NOMO-1 treated with dmso at 0.1 percent for 144 hours (cell line): ENCODE results near the gene GABRB2.
A peak's percentile ranks its signal among the peaks of the same experiment; 100 is the strongest.
"Not testable (repeated sequence)": the region's sequence is repeated elsewhere in the genome, so short reads cannot be mapped to it uniquely, and the experiment has no call there.

Experiments used
- DNase-seq: peaks from one replicate; lab custom pipeline; 2025; ENCODE audit not compliant: unreplicated experiment; lab: John Stamatoyannopoulos, UW

Gene GABRB2

GRCh38 chr5:161546470-161547301 lies at the start of gene GABRB2:
Gene GABRB2, minus strand, starts transcription at chr5:161546725. Its CDS starts 82 bp downstream, at chr5:161546643.
- DNase-seq: peak; percentile 23

GRCh38 chr5:161585798-161586197 lies 39.3 kb upstream of the GABRB2 start:
- no peak for DNase-seq

- no peak for DNase-seq
Observed at GRCh38 chr5:161580621-161581020, 34.1 kb upstream of the GABRB2 start.

GRCh38 chr5:161572914-161573313 lies 26.4 kb upstream of the GABRB2 start:
- DNase-seq: no peak

GRCh38 chr5:161566081-161566480 lies 19.6 kb upstream of the GABRB2 start:
- no peak for DNase-seq

- DNase-seq: no peak
Observed at GRCh38 chr5:161562446-161562845, 15.9 kb upstream of the GABRB2 start.

GRCh38 chr5:161549106-161549505 lies 2.6 kb upstream of the GABRB2 start:
- no peak for DNase-seq

GRCh38 chr5:161548487-161549094 lies 2.1 kb upstream of the GABRB2 start:
- DNase-seq: no peak

GRCh38 chr5:161547738-161548486 lies 1.4 kb upstream of the GABRB2 start:
- DNase-seq: no peak

GRCh38 chr5:161547406-161547737 lies 847 bp upstream of the GABRB2 start:
- no peak for DNase-seq

- no peak for DNase-seq
Observed at GRCh38 chr5:161546095-161546469, 443 bp downstream of the GABRB2 start.

GRCh38 chr5:161545344-161546094 lies 1.0 kb downstream of the GABRB2 start:
- no peak for DNase-seq

GRCh38 chr5:161544350-161544765 lies 2.2 kb downstream of the GABRB2 start:
- DNase-seq: no peak

GRCh38 chr5:161539016-161539415 lies 7.5 kb downstream of the GABRB2 start:
- DNase-seq: no peak

GRCh38 chr5:161535762-161536161 lies 10.8 kb downstream of the GABRB2 start:
- DNase-seq: no peak

- DNase-seq: no peak
Observed at GRCh38 chr5:161530700-161531099, 15.8 kb downstream of the GABRB2 start.

GRCh38 chr5:161513942-161514341 lies 32.6 kb downstream of the GABRB2 start:
- DNase-seq: no peak

- no peak for DNase-seq
Observed at GRCh38 chr5:161507591-161507990, 38.9 kb downstream of the GABRB2 start.

GRCh38 chr5:161505160-161505559 lies 41.4 kb downstream of the GABRB2 start:
- not testable (repeated sequence) for DNase-seq

GRCh38 chr5:161498531-161498930 lies 48.0 kb downstream of the GABRB2 start:
- DNase-seq: no peak

- DNase-seq: no peak
Observed at GRCh38 chr5:161483721-161484120, 62.8 kb downstream of the GABRB2 start.
